Liver (tissue), 9 donors: ENCODE results near the gene PTPRS. TPM values are rescaled to one million over a fixed set of nuclear protein-coding genes. Genes with fewer than 3 reads are reported as not detected.

Experiments used
- DNase-seq: peaks from one replicate; pipeline ENCODE4 v3.0.0-alpha.2; 2017; ENCODE audit warnings: low spot score
- H3K27ac ChIP-seq, 2 donors: one replicate each; pipeline ENCODE4 v1.7.0; 2013; ENCODE audit warnings: inconsistent platforms in 2 of 2, low read length in 2 of 2, control low read depth in 1 of 2, low read depth in 1 of 2, mild to moderate bottlenecking in 1 of 2
- H3K27me3 ChIP-seq, 4 donors: one replicate each; pipeline versions ENCODE4 v1.6.1 to v1.7.0; 2013; ENCODE audit warnings: low read length in 3 of 4, inconsistent platforms in 1 of 4, mild to moderate bottlenecking in 1 of 4, moderate library complexity in 1 of 4; ENCODE audit not compliant: control insufficient read depth in 4 of 4, insufficient read depth in 4 of 4
- H3K36me3 ChIP-seq, 4 donors: one replicate each; pipeline versions ENCODE4 v1.6.1 to v1.7.0; 2013; ENCODE audit warnings: low read length in 3 of 4, mild to moderate bottlenecking in 3 of 4, low read depth in 1 of 4, moderate library complexity in 1 of 4; ENCODE audit not compliant: control insufficient read depth in 4 of 4, insufficient read depth in 3 of 4
- H3K4me1 ChIP-seq, 4 donors: one replicate each; pipeline versions ENCODE4 v1.6.1 to v1.7.0; 2013; ENCODE audit warnings: low read length in 3 of 4, mild to moderate bottlenecking in 3 of 4, moderate library complexity in 1 of 4; ENCODE audit not compliant: control insufficient read depth in 4 of 4, insufficient read depth in 4 of 4
- H3K4me3 ChIP-seq, 3 donors: one replicate each; pipeline versions ENCODE4 v1.6.1 to v1.7.0; 2013; ENCODE audit warnings: low read length in 3 of 3, control low read depth in 1 of 3, low read depth in 1 of 3, mild to moderate bottlenecking in 1 of 3
- H3K9ac ChIP-seq, 2 donors: one replicate each; pipeline ENCODE4 v1.7.0; 2013; ENCODE audit warnings: low read length in 2 of 2, mild to moderate bottlenecking in 2 of 2, moderate library complexity in 2 of 2, control low read depth in 1 of 2, low read depth in 1 of 2
- H3K9me3 ChIP-seq, 4 donors: one replicate each; pipeline versions ENCODE4 v1.6.1 to v1.7.0; 2013; ENCODE audit warnings: low read length in 3 of 4; ENCODE audit not compliant: control insufficient read depth in 4 of 4
- CTCF ChIP-seq: fragments of 150-350 bp; IDR thresholded peaks from 2 replicates; pipeline ENCODE4 v1.5.1; 2017; ENCODE audit warnings: improper control_type of control experiment, low read depth, low read length; ENCODE audit not compliant: missing input control
- EGR1 ChIP-seq, 2 donors: IDR thresholded peaks; 2 replicates each; pipeline ENCODE4 v1.6.1; 2016 to 2018; ENCODE audit warnings: antibody characterized with exemption in 2 of 2, low read depth in 2 of 2
- FOXA1 ChIP-seq: IDR thresholded peaks from 2 replicates; pipeline ENCODE4 v1.6.1; 2016; ENCODE audit warnings: antibody characterized with exemption
- FOXA2 ChIP-seq: IDR thresholded peaks from 2 replicates; pipeline ENCODE4 v1.6.1; 2016; ENCODE audit warnings: antibody characterized with exemption
- GABPA ChIP-seq, 2 donors: IDR thresholded peaks in 1 of 2; conservative IDR thresholded peaks in 1 of 2; 2 replicates each; pipeline ENCODE4 v1.6.1; 2016; ENCODE audit warnings: antibody characterized with exemption in 2 of 2, mild to moderate bottlenecking in 1 of 2, moderate library complexity in 1 of 2
- HNF4A ChIP-seq, 2 donors: conservative IDR thresholded peaks; 2 replicates each; pipeline ENCODE4 v1.6.1; 2016; ENCODE audit warnings: antibody characterized with exemption in 2 of 2, mild to moderate bottlenecking in 2 of 2
- HNF4G ChIP-seq: IDR thresholded peaks from 2 replicates; pipeline ENCODE4 v1.6.1; 2016; ENCODE audit warnings: antibody characterized with exemption
- JUND ChIP-seq, 2 donors: IDR thresholded peaks; 2 replicates each; pipeline ENCODE4 v1.6.1; 2016; ENCODE audit warnings: antibody characterized with exemption in 2 of 2
- NR2F2 ChIP-seq: IDR thresholded peaks from 2 replicates; pipeline ENCODE4 v1.6.1; 2016; ENCODE audit warnings: antibody characterized with exemption
- RAD21 ChIP-seq, 2 donors: IDR thresholded peaks; 2 replicates each; pipeline ENCODE4 v1.6.1; 2016; ENCODE audit warnings: antibody characterized with exemption in 2 of 2, mild to moderate bottlenecking in 2 of 2
- REST ChIP-seq: IDR thresholded peaks from 2 replicates; pipeline ENCODE4 v1.6.1; 2016; ENCODE audit warnings: antibody characterized with exemption, mild to moderate bottlenecking
- RXRA ChIP-seq, 2 donors: IDR thresholded peaks; 2 replicates each; pipeline ENCODE4 v1.6.1; 2017 to 2018; ENCODE audit warnings: antibody characterized with exemption in 2 of 2, mild to moderate bottlenecking in 1 of 2
- SP1 ChIP-seq: IDR thresholded peaks from 2 replicates; pipeline ENCODE4 v1.6.1; 2018; ENCODE audit warnings: antibody characterized with exemption, mild to moderate bottlenecking
- TAF1 ChIP-seq: conservative IDR thresholded peaks from 2 replicates; pipeline ENCODE4 v1.6.1; 2016; ENCODE audit warnings: antibody characterized with exemption, mild to moderate bottlenecking
- YY1 ChIP-seq: IDR thresholded peaks from 2 replicates; pipeline ENCODE4 v1.6.1; 2016; ENCODE audit warnings: antibody characterized with exemption, mild to moderate bottlenecking
- WGBS: extraction: QIAGEN DNeasy Blood & Tissue Kit; methylation state at CpG from one replicate; pipeline ENCODE4 v1.1.7; 2013; 5-methylcytosine and 5-hydroxymethylcytosine counted together
- polyA plus RNA-seq, 2 donors: library from polyadenylated mRNA; stranded (reverse) in 1 of 2; unstranded in 1 of 2; fragments of 200-250 nt in 1 of 2; fragments of >200 nt in 1 of 2; fragmentation: Nextera tagmentation in 1 of 2; extraction: Ambion mirVana in 1 of 2; gene quantifications; one replicate each; pipeline versions ENCODE4 v1.2.1 to v1.2.3, GENCODE V29; 2013 to 2015
- total RNA-seq, 2 donors: library from RNA; depleted of rRNA; stranded (reverse); fragments of >200 nt; gene quantifications; one replicate each; pipeline ENCODE4 v1.2.3, GENCODE V29; 2014
- TF ChIP-seq, protein P1 (sequence below): IDR thresholded peaks from 2 replicates; pipeline ENCODE4 v1.6.1; 2016; ENCODE audit warnings: antibody characterized with exemption
- TF ChIP-seq, protein P2 (sequence below): IDR thresholded peaks from 2 replicates; pipeline ENCODE4 v1.6.1; 2016; ENCODE audit warnings: antibody characterized with exemption
- TF ChIP-seq, protein P3 (sequence below): IDR thresholded peaks from 2 replicates; pipeline ENCODE4 v1.6.1; 2016; ENCODE audit warnings: antibody characterized with exemption
- donor health status: healthy.
- donor health status: healthy.
- donor health status: healthy.
- donor health status: healthy.
- donor health status: healthy.

PTPRS gene
- total and polyA plus RNA-seq, 4 donors, result 1.3 to 49.7 (median 20.2) TPM

- Histone ChIP-seq H3K9ac (no peak overlapping the region), H3K4me3 (no peak overlapping the region), H3K4me1 (no peaks in the 10 kb centered on the region), H3K9me3 (no peaks in the 10 kb centered on the region), H3K36me3 (no peaks in the 10 kb centered on the region), H3K27ac (no peak overlapping the region), H3K27me3 (no peaks in the 10 kb centered on the region)
- TF ChIP-seq, protein P1, sequence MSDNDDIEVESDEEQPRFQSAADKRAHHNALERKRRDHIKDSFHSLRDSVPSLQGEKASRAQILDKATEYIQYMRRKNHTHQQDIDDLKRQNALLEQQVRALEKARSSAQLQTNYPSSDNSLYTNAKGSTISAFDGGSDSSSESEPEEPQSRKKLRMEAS, result no peak
- no peak for TF ChIP-seq FOXA1
- TF ChIP-seq YY1, result no peak
- no peak for TF ChIP-seq HNF4A (conservative IDR thresholded peaks at IDR 0.05)
- no peak for TF ChIP-seq HNF4G
- no peak for TF ChIP-seq FOXA2
- TF ChIP-seq NR2F2, result no peak
- TF ChIP-seq REST, result no peak
- TF ChIP-seq RAD21 (IDR thresholded peaks at IDR 0.05), result no peak
- TF ChIP-seq RXRA (IDR thresholded peaks at IDR 0.05), result no peak
- TF ChIP-seq GABPA (IDR thresholded peaks at IDR 0.05 in 1 of 2, conservative IDR thresholded peaks at IDR 0.05 in 1 of 2), result no peak
- no peak for TF ChIP-seq JUND (IDR thresholded peaks at IDR 0.05)
- TF ChIP-seq TAF1, result no peak
- TF ChIP-seq SP1, result no peak
- 84% methylated on average over 7 of the region's 7 CpGs for WGBS
- DNase-seq, result no peak
Measured at GRCh38 chr19:5303208-5303607, 37.4 kb downstream of the PTPRS start.

DNA sequence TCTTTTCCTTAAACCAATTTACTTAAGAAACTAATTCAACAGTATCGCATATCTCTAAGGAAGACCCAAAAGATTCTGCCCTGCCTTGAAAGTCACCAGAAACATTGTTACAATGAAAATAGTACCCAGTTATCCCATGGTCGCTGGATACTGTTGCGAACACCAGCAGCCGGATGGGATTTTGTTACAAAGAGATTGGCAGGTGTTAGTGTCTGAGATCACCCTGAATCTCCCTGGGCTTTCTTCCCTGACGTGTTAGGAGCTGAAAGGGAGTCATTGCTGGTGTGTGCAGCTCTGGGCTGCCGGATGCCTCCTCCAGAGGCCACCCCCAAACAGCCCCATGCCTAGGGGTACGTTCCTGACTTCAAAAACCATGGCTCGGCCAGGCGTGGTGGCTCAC, 38.2 kb downstream of the PTPRS start:
- TF ChIP-seq HNF4G (no peak), RAD21 (IDR thresholded peaks at IDR 0.05) (no peak), SP1 (no peak), TAF1 (no peak), FOXA2 (no peak), FOXA1 (no peak), HNF4A (conservative IDR thresholded peaks at IDR 0.05) (no peak), CTCF (no peak), EGR1 (IDR thresholded peaks at IDR 0.05; ENCODE audit: low read depth in 2 of 2) (no peak), RXRA (IDR thresholded peaks at IDR 0.05) (no peak), JUND (IDR thresholded peaks at IDR 0.05) (no peak), REST (no peak), GABPA (IDR thresholded peaks at IDR 0.05 in 1 of 2, conservative IDR thresholded peaks at IDR 0.05 in 1 of 2) (no peak), YY1 (no peak), NR2F2 (no peak)
- TF ChIP-seq, protein P2, sequence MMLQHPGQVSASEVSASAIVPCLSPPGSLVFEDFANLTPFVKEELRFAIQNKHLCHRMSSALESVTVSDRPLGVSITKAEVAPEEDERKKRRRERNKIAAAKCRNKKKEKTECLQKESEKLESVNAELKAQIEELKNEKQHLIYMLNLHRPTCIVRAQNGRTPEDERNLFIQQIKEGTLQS, result no peak
- TF ChIP-seq, protein P1, result no peak
- TF ChIP-seq, protein P3, sequence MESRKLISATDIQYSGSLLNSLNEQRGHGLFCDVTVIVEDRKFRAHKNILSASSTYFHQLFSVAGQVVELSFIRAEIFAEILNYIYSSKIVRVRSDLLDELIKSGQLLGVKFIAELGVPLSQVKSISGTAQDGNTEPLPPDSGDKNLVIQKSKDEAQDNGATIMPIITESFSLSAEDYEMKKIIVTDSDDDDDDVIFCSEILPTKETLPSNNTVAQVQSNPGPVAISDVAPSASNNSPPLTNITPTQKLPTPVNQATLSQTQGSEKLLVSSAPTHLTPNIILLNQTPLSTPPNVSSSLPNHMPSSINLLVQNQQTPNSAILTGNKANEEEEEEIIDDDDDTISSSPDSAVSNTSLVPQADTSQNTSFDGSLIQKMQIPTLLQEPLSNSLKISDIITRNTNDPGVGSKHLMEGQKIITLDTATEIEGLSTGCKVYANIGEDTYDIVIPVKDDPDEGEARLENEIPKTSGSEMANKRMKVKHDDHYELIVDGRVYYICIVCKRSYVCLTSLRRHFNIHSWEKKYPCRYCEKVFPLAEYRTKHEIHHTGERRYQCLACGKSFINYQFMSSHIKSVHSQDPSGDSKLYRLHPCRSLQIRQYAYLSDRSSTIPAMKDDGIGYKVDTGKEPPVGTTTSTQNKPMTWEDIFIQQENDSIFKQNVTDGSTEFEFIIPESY, result no peak
- 79% methylated on average over 9 of the region's 9 CpGs for WGBS
- Histone ChIP-seq H3K27me3 (no peaks in the 10 kb centered on the region), H3K36me3 (no peaks in the 10 kb centered on the region), H3K27ac (no peak overlapping the region), H3K4me1 (no peaks in the 10 kb centered on the region), H3K9me3 (no peaks in the 10 kb centered on the region), H3K4me3 (no peak overlapping the region), H3K9ac (no peak overlapping the region)
- no peak for DNase-seq
